Measurements from ENCODE around the gene C6orf15.

C6orf15 gene

DNA sequence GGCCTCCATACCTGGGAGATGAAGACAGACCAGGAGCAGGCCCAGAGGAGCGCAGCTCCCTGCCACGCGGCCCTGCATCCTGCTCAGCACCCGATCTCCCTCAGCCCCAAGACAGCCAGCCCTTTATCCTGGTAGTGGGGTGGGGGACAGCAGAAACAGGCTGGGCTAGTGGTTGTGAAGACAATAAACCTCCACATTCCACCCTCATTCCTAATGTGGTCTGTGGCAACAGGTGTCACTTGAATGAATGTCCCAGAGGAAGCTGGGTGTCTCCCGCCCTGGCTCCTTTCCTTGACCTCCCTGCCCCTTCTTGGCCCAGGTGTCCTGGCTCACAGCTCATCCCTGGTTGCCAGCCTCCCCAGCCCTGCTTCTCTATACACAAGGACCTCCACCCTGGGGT lies at the start of gene C6orf15:
TSS of gene C6orf15 (minus strand) at position 98 of the 400 bp plus-strand sequence. CDS start at position 78, 20 bp downstream.
- no peak for DNase-seq

DNA sequence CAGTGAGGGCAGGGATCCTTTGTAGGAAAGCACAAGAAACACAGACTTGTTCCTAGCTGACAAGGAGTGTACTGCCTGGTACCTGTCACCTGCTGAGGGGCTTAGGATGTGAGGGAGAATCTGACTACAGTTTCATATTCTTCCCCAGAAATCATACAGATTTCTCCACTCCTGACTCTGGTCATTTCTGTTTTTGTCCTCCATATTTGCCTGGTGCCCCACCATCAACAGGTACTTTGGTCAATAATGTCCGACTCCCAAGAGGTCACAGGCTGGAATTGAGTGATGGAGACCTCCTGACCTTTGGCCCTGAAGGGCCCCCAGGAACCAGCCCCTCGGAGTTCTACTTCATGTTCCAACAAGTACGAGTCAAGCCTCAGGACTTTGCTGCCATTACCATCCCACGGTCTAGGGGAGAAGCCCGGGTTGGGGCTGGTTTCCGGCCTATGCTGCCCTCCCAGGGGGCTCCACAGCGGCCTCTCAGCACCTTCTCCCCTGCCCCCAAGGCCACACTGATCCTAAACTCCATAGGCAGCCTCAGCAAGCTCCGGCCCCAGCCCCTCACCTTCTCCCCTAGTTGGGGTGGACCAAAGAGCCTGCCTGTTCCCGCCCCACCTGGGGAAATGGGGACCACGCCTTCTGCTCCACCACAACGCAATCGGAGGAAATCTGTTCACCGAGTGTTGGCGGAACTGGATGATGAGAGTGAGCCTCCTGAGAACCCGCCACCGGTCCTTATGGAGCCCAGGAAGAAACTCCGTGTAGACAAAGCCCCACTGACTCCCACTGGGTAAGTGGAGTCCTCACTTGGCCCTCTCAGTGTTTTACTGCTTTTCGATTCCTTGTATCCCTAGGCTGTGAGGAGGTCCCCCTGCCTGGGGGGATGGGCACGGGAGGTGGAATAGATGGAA lies 49.1 kb upstream of the C6orf15 start:
- DNase-seq, result no peak

DNA sequence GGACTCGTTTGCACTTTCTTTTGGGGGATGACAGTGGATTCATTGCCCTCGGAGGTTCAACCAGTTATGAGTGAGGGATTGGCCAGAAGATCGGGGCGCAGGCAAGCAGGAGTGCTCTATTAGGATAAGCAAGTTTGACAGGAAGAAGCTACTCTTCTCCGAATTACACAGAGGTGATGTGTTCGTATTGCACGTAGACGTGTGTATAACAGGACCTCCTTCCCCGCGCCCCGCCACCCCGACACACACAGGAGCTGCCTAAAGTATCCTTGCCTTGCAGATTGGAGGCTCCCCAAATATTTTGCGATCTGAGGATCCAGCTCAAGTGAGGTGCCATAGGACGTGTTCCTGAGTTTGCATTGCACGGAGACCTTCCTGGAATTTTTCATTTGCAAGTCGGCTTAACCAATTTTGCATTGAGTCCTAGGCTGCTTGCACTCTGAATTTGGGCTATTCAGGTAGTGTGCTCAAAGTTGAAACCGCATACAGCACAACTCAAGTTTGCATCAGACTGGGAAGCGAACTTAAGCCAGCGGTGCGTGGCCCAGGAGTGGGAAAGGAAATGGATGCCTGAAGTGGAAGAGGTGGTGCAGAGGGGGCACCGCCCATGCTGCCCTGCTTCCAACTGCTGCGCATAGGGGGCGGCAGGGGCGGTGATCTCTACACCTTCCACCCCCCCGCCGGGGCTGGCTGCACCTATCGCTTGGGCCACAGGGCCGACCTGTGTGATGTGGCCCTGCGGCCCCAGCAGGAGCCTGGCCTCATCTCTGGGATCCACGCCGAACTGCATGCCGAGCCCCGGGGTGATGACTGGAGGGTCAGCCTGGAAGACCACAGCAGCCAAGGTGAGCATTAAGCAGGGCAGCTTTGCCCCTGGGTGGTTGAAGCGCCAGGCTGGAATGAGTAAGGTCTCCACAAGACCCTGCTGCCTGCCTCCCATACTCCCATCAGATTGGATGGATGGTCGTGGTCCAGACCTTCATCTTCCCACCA lies 46.8 kb upstream of the C6orf15 start:
- peak; percentile 49 for DNase-seq

DNA sequence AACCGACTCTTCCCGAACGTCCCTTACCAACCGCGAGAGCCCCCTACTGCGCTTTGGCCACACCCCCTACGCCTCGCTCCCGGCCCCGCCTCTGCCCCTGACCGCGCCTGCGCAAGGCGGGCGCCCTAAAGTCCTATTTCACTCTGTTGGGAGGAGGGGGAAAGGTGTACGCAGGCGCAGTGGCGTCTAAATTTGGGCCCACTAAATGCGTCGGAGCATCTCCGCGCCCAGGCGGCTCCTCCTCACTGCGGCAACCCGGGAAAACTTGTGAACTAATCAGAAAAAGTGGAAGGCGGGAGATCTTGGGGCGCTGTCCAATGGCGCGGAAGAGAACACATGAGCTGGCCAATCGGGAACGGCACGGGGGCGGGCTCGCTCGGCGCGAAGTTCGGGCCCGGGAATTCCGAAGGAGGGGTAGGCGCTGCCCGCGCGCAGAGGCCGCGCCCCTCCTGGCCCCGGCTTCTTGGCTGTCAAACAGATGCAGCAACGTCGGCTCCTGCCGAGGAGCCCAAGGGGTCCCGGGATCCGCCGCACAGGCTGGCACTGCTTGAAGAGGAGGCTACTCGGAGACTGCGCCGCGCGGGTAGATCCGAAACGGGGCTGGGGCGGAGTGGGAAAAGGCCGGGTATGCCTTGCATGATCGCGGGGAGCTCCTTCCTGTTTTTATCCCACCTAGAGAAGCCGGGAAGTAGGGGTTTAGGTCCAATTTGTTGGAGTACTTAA lies 45.9 kb upstream of the C6orf15 start, which contains the start of gene TCF19:
TSS of gene TCF19 (plus strand) at position 450 of the 723 bp plus-strand sequence. CDS start 881 bp downstream, outside the sequence.
- peak; percentile 97 for DNase-seq

DNA sequence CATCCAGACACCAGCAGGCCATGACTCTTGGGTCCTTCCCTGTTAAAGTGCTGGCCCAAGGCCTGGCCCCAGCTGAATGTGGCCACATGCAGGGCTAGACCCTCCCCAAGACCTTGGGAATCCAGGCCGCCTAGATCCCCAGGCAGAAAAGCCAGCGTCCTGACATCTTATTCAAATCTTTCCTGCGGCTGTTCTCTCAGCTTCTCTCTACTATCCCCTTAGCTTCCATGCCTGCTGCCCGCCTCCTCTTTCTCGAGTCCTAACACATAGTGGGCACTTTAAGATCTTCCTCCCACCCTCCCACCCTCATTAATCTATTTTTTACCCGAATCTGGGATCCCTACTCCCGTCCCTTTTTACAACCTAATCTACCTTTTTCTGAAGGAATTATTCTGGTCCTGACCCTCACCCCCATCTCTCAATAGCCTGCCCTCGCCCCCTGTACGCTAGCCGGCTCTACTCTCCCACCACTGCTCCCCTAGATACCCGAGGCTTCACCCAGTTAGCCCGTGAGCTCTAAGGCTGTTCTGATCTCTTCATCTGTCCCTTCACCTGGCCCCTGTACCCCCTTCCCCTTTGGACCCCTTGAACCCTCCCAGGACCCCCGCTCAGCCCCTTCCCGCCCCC lies 45.3 kb upstream of the C6orf15 start, which contains the start of gene CCHCR1:
TSS of gene CCHCR1 (minus strand) at position 290 of the 627 bp plus-strand sequence. CDS start at position 88, 202 bp downstream.
- DNase-seq, result no peak

DNA sequence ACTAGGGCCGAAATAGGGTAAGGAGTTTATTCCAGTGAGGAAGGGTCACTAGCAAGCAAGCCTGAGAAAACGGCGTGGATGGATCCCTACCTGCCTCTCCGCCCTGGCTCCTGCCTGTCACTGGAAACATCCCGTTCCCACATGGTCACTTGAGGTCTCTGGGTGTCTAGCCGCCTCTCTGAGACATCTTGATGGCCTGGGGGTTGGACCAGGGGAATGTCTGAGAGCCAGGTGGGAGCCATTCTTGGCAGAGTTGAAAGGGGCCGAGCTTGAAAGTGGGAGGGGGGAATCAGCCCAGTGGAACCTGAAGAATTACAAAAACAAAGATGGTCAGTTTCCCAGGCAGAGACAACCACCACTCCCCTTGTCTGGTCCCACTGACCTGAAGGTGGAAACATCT lies 44.3 kb upstream of the C6orf15 start:
- no peak for DNase-seq

DNA sequence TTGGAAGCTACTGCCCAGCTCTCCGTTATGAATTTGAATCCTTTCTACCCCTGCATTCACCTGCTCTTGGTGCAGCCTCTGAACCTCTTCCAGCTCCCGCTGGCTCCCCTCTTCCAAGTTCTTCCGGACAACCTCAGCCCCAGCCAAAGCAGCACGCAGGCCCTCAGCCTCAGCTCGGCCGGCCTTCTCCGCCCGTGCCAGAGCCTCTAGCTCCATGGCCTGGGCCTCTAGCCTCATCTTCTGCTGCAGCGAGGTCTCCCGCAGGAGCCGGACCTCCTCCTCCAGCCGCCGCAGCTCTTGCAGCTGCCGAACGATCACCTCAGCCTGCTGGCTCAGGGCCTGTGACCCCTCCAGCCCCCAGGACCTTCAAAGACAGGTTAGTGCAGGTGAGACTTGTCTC lies 42.1 kb upstream of the C6orf15 start:
- no peak for DNase-seq

DNA sequence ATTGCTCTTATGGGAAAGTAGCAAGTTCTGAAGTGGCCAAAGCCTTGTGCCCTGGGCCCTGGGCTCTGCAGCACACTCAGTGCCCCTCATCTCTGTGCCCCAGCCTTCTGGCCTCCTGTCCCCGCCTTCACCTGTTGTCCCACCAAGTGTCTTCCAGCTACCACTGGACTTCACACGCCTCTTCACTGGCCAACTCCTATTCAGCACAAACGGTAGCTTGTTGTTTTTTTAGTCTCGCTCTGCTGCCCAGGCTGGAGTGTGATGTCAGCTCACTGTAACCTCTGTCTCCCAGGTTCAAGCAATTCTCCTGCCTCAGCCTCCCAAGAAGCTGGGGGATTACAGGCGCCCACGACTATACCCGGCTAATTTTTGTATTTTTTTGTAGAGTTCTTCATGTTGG lies 40.4 kb upstream of the C6orf15 start:
- peak; percentile 72 for DNase-seq

DNA sequence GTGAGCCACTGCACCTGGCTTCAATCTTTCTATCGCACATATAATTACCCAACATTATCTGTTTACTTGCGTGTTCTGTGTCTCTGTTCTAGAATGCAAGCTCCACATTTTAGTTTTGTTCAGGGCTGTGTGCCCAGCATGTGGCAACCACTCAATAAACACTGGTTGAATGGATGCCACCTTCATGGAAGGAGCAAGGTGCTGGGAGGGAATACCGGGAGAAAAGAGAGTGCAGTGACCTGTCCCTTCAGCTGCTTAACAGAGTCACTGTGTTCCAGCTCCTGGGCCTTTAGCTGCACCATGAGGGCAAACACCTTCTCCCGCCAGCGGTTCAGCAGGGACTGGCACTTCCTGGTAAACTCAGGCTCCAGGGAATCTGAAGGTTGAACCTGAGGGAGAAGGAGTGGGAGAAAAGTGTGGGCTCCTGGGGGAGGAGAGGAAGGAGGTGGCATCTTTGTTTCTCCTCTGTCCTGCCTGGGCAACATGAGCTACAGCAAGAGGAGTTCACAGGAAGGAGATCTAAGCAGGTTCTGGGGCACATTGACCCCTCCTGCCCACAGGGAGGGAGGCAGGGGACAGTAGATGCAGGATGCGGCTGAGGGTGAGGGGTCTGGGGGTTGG lies 37.6 kb upstream of the C6orf15 start:
- no peak for DNase-seq

DNA sequence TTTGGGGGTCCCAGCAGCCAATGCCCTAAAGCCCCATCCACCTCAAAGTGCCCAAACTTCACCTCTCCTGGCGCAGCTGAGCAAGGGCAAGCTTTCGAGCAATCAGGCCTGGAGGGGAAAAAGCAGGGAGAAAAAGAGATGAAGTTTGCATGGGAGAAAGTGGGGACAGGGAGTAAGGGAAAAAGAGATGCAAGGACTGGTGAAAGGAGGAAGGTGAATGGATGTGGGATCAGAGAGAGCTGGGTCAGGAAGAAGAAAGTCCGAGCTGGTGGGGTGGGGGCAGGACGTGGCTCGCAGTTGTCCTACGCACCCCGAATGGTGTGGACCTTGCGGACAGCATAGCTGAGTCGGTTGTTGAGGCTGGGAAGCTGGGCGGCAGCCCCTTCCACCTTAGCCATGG lies 33.0 kb upstream of the C6orf15 start:
- no peak for DNase-seq

DNA sequence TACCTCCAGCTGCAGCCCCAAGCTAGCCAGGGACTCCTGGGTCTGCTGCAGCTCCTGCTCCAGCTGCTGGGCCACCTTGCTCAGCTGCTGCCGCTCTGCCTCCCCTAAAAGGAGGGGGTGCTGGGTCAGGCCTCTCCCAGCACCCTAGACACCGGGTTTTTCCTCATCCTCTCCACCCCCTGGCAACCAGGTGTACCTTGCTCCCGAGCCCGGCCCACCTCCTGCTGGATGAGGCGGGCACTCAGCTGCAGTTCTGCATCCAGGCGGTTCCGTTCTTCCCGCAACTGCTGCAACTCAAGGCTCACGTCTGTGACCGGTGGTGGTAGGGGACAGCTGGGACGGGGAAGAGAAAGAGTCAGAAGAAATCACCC lies 32.6 kb upstream of the C6orf15 start:
- no peak for DNase-seq

DNA sequence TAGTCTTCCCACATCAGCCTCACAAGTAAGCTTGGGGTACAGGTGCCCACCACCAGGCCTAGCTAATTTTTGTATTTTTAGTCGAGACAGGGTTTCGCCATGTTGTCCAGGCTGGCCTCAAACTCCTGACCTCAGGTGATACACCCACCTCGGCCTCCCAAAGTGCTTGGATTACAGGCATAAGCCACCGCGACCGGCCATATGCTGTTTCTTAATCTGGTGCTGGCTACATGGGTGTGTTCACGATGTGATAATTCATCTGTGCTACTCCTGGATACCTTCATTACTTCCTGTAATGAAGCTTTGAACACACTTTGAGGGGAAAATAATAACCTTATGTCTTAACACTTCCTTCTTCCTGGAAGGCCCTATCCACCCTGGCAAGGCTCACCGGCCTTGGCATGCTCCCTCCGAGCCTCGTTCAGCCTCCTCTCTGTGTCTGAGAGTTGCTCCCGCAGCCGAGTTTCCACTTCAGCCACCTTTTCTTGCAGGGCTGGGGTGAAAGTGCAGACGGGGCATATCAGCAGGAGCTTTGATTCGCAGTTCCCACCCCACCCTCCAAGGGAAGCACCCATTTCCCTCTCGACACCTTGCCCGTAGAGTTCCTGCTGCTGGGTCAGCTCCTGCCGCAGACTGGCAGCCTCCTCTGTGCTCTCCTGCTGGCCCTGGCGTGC lies 32.1 kb upstream of the C6orf15 start:
- no peak for DNase-seq

DNA sequence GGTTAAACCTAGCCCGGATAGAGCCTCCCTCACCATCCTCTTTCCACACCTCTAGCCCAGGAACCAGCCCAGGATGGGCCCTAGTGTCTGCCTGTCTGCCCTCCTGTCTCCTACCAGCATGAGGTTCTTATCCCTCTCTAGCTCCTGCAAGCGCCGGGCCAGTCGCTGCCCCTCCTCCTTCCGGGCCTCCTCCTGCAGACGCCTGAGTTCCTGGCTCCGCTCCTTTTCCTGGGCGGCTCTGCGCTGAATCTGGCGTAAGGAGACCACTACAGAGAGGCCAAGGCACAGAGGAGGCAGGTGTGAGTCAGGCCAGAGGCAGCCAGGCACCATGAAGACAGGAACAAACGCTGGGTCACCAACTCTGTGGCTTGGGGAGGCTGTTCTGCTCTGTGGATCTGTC lies 30.8 kb upstream of the C6orf15 start:
- no peak for DNase-seq

DNA sequence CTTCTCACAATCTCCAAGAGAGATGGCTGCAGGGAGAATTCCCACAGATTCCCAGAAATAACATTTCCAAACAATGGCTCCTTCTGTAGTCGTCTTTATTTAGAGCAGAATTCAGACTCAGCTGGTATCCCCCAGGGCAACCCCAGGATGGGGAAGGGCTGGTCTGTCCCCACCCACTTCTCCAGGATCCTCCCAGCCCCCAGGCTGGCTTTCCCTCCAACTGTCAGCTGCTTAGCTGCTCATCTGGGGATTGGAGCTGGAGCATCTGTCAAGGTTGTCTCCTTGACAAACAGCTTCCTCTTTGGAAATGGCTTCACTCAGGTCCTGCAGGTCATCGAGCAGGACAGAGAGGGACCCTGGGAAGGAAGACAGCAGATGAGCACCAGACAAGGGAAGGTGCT lies 30.0 kb upstream of the C6orf15 start:
- DNase-seq, result no peak

DNA sequence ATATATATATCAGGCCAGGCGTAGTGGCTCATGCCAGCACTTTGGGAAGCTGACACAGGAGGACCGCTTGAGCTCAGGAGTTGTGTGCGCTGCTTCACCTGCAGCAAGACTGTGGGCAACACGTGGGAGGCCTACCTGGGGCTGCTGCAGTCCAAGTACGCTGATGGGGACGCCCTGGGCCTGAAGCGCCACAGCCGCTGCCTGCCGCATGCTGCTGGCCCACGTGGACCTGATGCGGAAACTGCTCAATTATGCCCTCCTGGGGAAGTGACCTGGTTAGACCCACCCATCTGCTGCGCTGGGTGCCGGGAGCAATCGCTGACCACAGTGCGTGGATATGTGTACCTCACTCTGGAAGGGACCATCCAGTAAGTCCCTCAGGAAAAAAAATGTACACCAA lies 28.3 kb upstream of the C6orf15 start:
- DNase-seq, result no peak

DNA sequence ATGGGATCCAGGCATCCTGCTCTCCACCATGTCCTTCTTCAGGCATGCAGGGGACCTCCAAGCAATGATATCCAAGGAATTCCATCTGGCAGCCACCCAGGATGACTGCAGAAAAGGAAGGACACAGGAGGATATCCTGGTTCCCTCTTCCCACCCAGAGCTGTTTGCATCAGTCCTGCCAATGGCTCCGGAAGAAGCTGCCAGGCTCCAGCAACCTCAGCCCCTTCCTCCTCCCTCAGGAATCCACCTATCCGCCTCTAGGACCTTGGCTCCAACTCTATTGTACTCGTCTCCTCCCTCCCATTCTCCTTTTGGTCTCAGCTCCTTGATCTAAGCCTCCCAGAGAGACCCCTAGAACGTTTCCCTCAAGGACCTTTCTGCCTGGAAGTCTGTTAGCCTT lies 27.2 kb upstream of the C6orf15 start:
- DNase-seq, result no peak

DNA sequence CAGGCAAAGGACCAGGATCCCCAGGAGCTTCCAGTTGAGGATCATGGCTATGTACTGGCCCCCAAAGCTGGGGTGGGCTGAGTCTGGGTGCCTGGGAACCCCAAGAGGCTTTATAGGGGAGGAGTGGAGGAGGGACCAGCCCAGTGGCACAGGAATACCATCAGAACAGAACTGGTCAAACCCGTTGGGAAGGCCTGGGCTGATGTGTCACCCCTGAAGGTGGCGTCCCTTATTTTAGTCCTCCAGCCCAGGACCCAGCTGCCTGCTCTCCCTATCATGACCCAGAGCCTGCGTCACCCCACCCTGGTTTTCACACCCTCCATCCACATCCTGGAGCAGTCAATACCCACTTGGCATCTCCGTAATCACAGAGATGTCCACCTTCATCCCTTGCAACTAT lies 26.6 kb upstream of the C6orf15 start, which contains the start of gene PSORS1C2:
TSS of gene PSORS1C2 (minus strand) at position 85 of the 400 bp plus-strand sequence. CDS start at position 45, 40 bp downstream.
- no peak for DNase-seq

DNA sequence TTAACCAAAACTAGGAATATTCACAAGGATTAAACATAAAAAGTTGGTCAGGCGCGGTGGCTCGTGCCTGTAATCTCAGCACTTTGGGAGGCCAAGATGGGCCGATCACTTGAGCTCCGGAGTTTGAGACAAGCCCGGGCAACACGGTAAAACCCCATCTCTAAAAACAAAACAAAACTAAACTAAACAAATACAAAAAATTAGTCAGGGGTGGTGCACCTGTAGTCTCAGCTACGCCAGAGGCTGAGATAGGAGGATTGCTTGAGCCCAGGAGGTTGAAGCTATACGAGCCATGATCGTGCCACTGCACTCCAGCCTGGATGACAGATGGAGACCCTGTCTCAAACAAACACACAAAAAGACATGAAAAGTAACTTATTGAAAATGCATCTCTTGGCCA lies 23.3 kb upstream of the C6orf15 start:
- no peak for DNase-seq

DNA sequence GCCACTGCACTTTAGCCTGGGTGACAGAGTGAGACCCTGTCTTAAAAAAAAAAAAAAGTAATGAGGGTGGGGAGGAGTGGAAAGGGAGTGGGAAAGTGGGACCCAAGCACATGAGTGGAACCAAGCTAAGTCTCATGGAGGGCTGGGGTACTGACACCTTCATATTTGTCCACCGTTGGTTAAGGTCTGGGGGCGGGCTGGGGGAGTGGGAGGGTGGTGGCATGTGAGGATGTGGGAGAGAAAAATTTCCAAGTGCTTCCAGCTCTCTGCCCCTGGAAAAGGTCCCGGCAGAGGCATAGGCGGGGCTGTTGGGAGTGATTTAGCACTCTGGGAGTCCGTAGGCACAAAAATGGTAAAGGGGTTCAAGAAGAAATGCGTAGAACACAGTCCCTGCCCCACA lies 20.4 kb upstream of the C6orf15 start:
- DNase-seq, result no peak

DNA sequence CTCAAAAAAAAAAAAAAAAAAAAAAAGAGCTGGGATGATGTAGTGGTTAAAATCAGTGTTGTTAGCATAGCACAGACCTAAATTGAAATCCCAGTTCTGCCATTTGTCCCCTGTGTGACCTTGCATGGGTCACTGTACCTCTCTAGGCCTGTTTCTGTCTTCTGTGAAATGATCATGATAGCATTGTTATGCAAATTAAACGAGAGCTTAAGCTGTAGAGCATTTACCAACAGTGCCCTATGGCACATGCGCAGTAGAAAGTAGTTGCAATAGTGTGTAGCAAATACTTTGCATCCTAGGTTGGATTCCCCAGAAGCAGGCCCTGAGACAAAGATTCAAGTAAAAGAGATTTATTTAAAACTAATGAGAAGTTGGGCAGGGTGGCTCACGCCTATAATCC lies 19.2 kb upstream of the C6orf15 start:
- DNase-seq, result no peak

DNA sequence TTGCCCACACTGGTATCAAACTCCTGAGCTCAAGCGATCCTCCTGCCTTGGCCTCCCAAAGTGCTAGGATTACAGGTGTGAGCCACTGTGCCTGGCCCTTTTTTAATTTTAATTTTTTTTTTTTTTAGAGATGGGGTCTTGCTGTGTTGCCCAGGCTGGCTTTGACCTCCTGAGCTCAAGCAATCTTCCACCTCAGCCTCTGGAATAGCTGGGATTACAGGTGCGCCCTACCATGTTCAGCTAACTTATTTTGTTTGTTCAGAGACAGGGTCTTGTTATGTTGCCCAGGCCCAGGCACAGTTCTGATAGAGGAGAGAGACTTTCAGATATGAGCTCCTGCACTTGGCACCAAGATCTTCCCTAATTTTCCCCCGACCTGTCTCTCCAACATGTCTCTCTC lies 18.4 kb upstream of the C6orf15 start:
- DNase-seq, result no peak
